Small intestine (tissue), 7 donors: ENCODE data around the gene HIBCH. TPM values are rescaled to one million over a fixed set of nuclear protein-coding genes. Genes with fewer than 3 reads are reported as not detected.

Experiments used
- DNase-seq, 2 donors: peaks; one replicate each; pipeline versions ENCODE4 v3.0.0 to v3.0.0-alpha.2; 2013
- FAIRE-seq: peaks from 2 replicates; lab custom pipeline; 2012; peaks lifted over from hg19 to GRCh38; lab: Jason Lieb, UNC
- H3K27ac ChIP-seq, 3 donors: one replicate each; pipeline ENCODE4 v1.5.1; 2013; ENCODE audit warnings: low read length in 2 of 3, mild to moderate bottlenecking in 2 of 3, control low read depth in 1 of 3, inconsistent platforms in 1 of 3, low read depth in 1 of 3, moderate library complexity in 1 of 3
- H3K27me3 ChIP-seq, 3 donors: one replicate each; pipeline ENCODE4 v1.6.1; 2013; ENCODE audit warnings: low read length in 3 of 3, inconsistent platforms in 1 of 3; ENCODE audit not compliant: control insufficient read depth in 3 of 3, insufficient read depth in 3 of 3
- H3K36me3 ChIP-seq, 3 donors: one replicate each; pipeline ENCODE4 v1.6.1; 2013; ENCODE audit warnings: low read length in 3 of 3, inconsistent platforms in 1 of 3, low read depth in 1 of 3, mild to moderate bottlenecking in 1 of 3, moderate library complexity in 1 of 3; ENCODE audit not compliant: control insufficient read depth in 3 of 3, insufficient read depth in 2 of 3
- H3K4me1 ChIP-seq, 3 donors: one replicate each; pipeline ENCODE4 v1.6.1; 2013; ENCODE audit warnings: low read length in 2 of 3, inconsistent platforms in 1 of 3, low read depth in 1 of 3, mild to moderate bottlenecking in 1 of 3, moderate library complexity in 1 of 3; ENCODE audit not compliant: control insufficient read depth in 3 of 3, insufficient read depth in 2 of 3
- H3K4me3 ChIP-seq, 3 donors: one replicate each; pipeline ENCODE4 v1.5.1; 2013; ENCODE audit warnings: low read length in 3 of 3, control low read depth in 1 of 3, inconsistent platforms in 1 of 3, low read depth in 1 of 3, mild to moderate bottlenecking in 1 of 3, moderate library complexity in 1 of 3
- H3K9me3 ChIP-seq, 2 donors: one replicate each; pipeline ENCODE4 v1.6.1; 2013; ENCODE audit warnings: low read depth in 1 of 2, low read length in 1 of 2; ENCODE audit not compliant: control insufficient read depth in 2 of 2, insufficient read depth in 1 of 2
- WGBS, 3 donors: extraction: QIAGEN DNeasy Blood & Tissue Kit; methylation state at CpG; one replicate each; pipeline ENCODE4 v1.1.7; 2013; 5-methylcytosine and 5-hydroxymethylcytosine counted together
- polyA plus RNA-seq, 4 donors: library from polyadenylated mRNA; stranded (reverse) in 3 of 4; unstranded in 1 of 4; fragments of 200-250 nt in 3 of 4; fragments of 120-200 nt in 1 of 4; gene quantifications; one replicate each; pipeline versions ENCODE4 v1.2.1 to v1.2.3, GENCODE V29; 2013
- donor health status: healthy with polysubstance abuse.
- donor health status: control.
- donor health status: control.
- donor health status: Bipolar disorder and iron deficiency.
- donor health status: healthy.

HIBCH gene
- polyA plus RNA-seq, 4 donors, result 27.0 to 48.6 (median 37.0) TPM

- Histone ChIP-seq H3K27ac (no peak overlapping the region), H3K4me3 (no peak overlapping the region), H3K27me3 (no peaks in the 10 kb centered on the region), H3K36me3 (peaks cover 0 to 9% (median 3%) of the 10 kb centered on the region in 3 donors), H3K9me3 (no peaks in the 10 kb centered on the region), H3K4me1 (peaks cover 0 to 4% (median 3%) of the 10 kb centered on the region in 3 donors)
- no peak for FAIRE-seq
- no peak for DNase-seq
Measured at GRCh38 chr2:190202018-190202417, 117.6 kb downstream of the HIBCH start.

DNA sequence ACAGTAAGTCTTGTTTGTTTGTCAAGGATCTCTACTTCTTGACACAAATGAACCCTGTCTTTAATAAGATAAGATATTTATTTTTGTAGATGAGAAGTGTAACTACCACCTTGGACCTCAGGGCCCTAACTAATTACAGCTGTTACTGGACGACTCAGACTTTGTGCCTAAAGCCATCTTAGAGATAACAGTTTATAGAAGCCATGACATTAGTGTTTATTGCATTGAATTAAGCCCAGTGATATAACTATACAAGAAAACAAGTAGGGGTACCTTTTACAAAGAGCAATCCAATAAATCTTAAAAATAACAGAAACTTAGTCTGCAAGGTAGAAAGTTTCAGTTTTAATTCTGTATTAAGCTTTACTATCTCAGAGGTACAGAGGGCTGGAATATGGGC lies 119.0 kb downstream of the HIBCH start:
- peaks cover 0 to 8% (median 3%) of the 10 kb centered on the region in 3 donors for H3K36me3 ChIP-seq
- no peak overlapping the region for H3K4me3 ChIP-seq
- WGBS, 3 donors, result 12 to 55% (median 31%) methylated on average over 1 of the region's 1 CpG
- H3K27ac ChIP-seq, result peak overlapping the region in 1 of 3 donors; percentile 10
- no peak for FAIRE-seq
- peaks cover 0 to 4% (median 3%) of the 10 kb centered on the region in 3 donors for H3K4me1 ChIP-seq
- peaks cover 0 to 3% of the 10 kb centered on the region in 2 donors for H3K9me3 ChIP-seq
- peak; percentile 38 to 72 for DNase-seq
- H3K27me3 ChIP-seq, result no peaks in the 10 kb centered on the region

DNA sequence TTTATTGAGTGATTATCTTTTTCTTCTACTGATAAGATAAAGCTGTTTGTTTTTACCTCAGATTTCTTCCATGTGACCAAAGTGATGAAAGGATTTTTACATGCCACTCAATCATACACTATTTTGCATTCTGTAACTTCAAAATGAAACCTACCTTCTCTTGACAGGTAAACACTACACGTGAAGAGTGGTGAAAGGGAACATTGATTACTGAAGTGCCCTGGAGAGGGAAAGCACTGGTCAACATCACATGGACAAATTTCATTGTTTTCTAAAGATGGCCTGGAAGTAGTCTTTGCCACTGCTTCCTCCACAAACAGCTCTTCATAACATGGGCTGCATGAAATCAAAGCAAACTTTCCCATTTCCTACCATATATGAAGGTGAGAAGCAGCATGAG lies 120.1 kb downstream of the HIBCH start:
- 7 to 59% (median 25%) methylated on average over 1 of the region's 1 CpG for WGBS, 3 donors
- DNase-seq, result peak in 1 of 2 donors; percentile 29

DNA sequence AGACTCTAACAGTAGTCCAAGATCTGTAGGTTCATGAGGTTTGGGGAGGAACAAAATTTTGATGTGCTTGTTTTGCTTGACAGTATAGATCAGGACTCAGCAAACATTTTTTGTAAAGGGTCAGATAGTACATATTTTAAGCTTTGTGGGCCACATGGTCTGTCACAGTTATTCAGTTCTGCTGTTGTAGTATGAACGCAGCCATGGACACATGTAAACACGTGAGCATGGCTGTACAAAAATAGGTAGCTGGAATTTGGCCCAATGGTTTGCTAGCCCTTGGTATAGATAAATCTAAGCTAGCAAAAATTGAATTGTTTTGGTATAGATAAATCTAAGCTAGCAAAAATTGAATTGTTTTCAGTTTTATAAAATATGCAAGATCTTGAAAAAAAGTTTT lies 120.5 kb downstream of the HIBCH start:
- Histone ChIP-seq H3K9me3 (peaks cover 0 to 3% of the 10 kb centered on the region in 2 donors), H3K27me3 (no peaks in the 10 kb centered on the region), H3K4me1 (peaks cover 0 to 4% (median 3%) of the 10 kb centered on the region in 3 donors), H3K27ac (no peak overlapping the region), H3K4me3 (no peak overlapping the region), H3K36me3 (peaks cover 0 to 8% (median 5%) of the 10 kb centered on the region in 3 donors)
- 56 to 96% (median 76%) methylated on average over 2 of the region's 2 CpGs for WGBS, 3 donors
- DNase-seq, result no peak
- no peak for FAIRE-seq

More for the DNA sequence above, 120.1 kb downstream of the HIBCH start:
- H3K4me1 ChIP-seq, result peaks cover 0 to 4% (median 3%) of the 10 kb centered on the region in 3 donors
- FAIRE-seq, result no peak
- H3K4me3 ChIP-seq, result no peak overlapping the region
- no peak overlapping the region for H3K27ac ChIP-seq
- H3K27me3 ChIP-seq, result no peaks in the 10 kb centered on the region
- H3K9me3 ChIP-seq, result peaks cover 0 to 3% of the 10 kb centered on the region in 2 donors
- peaks cover 0 to 8% (median 5%) of the 10 kb centered on the region in 3 donors for H3K36me3 ChIP-seq

DNA sequence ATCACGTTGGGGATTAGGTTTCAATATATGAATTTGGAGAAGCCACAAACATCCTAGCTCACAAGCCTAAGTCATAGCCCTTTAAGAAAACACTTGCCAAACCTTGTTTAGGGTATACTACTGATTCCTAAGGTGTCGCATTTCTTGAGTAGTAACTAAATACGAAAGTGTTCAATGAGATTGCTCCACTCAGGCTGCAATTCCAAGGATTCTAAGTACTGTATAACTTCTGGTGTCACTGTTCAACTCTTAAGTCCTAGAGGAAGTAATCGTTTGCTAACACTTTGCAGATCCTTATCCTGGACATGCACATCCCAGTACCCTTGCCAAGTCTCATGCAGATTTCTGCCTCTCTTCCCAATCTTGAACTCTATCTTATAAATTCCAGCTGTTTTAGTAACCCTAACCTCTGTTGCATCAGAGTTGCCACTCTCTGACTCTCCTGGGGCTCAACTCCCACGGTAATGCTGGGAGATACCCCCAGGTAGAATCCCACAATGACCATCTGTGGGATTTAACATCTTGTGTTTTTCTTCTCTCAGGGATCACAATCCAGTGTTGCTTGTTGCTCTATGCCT lies 122.4 kb downstream of the HIBCH start:
- Histone ChIP-seq H3K36me3 (peaks cover 0 to 5% (median 5%) of the 10 kb centered on the region in 3 donors), H3K27me3 (no peaks in the 10 kb centered on the region), H3K4me1 (peaks cover 0 to 4% (median 2%) of the 10 kb centered on the region in 3 donors), H3K27ac (no peak overlapping the region), H3K9me3 (peaks cover 0 to 3% of the 10 kb centered on the region in 2 donors), H3K4me3 (no peak overlapping the region)
- WGBS, 3 donors, result 77 to 87% (median 83%) methylated on average over 5 of the region's 5 CpGs
- DNase-seq (no peak), FAIRE-seq (no peak)

- H3K4me3 ChIP-seq, result no peak overlapping the region
- H3K36me3 ChIP-seq, result peaks cover 0 to 11% (median 2%) of the 10 kb centered on the region in 3 donors
- 97 to 99% (median 98%) methylated on average over 3 of the region's 3 CpGs for WGBS, 3 donors
- no peaks in the 10 kb centered on the region for H3K27me3 ChIP-seq
- H3K4me1 ChIP-seq, result no peaks in the 10 kb centered on the region
- no peaks in the 10 kb centered on the region for H3K9me3 ChIP-seq
- H3K27ac ChIP-seq, result no peak overlapping the region
- DNase-seq (no peak), FAIRE-seq (no peak)
Measured at GRCh38 chr2:190190507-190191162, 129.0 kb downstream of the HIBCH start.

DNA sequence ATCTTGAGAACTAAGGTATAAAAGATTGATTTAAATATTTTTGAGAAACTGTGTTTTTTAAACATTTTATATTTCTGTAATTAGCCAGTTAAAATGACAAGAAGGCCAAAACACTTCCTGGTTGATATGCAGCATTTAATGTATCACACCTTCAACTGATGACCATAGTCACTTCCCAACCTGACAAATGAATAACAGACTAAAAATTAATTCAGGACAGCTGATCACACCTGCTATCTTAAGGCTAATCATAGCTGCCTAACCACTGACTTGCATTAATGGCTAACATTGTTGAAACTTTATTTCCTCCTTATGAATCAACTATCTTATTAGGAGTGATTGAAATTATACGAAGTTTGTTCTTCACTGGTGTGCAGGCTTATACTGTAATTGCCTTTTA lies 131.3 kb downstream of the HIBCH start:
- 35 to 63% (median 58%) methylated on average over 1 of the region's 1 CpG for WGBS, 3 donors
- DNase-seq (peak in 1 of 2 donors; percentile 15), FAIRE-seq (no peak)

DNA sequence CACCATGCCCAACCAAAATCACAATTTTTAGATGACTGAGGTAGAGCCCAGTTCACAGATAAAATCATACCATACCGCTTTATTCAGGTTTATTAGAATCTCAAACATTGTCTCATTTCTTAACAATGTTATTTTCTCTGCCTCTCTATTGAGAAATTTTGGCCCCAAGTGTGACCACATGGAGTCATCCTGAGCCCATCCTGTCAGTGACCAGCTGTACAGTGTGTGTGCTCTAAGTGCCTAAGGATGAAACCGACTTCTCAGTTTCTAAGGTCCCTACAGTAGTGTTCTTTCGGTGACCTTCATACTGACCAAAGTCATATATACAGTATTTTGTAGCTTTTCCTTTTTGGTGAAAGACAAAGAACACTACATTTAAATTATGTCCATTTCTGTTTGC lies 133.4 kb downstream of the HIBCH start:
- Histone ChIP-seq H3K36me3 (peaks cover 0 to 8% (median 0%) of the 10 kb centered on the region in 3 donors), H3K27me3 (no peaks in the 10 kb centered on the region), H3K9me3 (no peaks in the 10 kb centered on the region), H3K4me3 (no peak overlapping the region), H3K27ac (no peak overlapping the region), H3K4me1 (peaks cover 0 to 3% (median 0%) of the 10 kb centered on the region in 3 donors)
- 93 to 99% (median 97%) methylated on average over 3 of the region's 3 CpGs for whole genome bisulfite sequencing, 3 donors
- no peak for FAIRE-seq
- no peak for DNase-seq

More for the DNA sequence above, 131.3 kb downstream of the HIBCH start:
- H3K27ac ChIP-seq, result no peak overlapping the region
- no peaks in the 10 kb centered on the region for H3K27me3 ChIP-seq
- H3K9me3 ChIP-seq, result no peaks in the 10 kb centered on the region
- H3K36me3 ChIP-seq, result peaks cover 0 to 9% (median 2%) of the 10 kb centered on the region in 3 donors
- H3K4me1 ChIP-seq, result peaks cover 0 to 3% (median 0%) of the 10 kb centered on the region in 3 donors
- H3K4me3 ChIP-seq, result no peak overlapping the region
